Measurements from ENCODE around the gene HEXD.

DNA sequence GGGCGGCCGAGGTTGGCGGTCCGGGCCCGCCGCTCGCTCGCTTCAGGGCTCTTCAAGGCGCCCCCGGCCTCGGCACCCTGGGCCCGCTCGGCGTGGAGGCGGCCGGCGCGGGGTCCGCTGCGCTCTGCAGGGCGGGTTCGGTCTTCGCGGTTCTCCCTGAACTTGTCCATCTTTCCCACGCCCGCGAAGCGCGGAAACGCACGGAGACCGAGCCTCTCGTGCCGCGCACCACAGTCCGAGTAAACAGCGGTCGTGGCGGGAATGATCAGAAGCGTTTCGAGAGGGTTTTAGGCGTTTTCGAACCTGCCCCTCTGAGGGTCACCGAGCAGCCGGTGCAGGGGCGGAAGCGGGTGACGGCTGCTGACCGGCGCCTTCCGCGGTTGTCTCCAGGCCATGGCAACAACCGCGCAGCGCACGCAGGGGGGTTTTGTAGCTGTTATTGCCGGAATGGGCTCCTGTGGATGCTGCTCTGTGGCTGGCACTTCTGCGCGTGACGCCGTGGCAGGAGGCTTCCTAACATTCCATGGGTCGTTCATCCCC lies 40.8 kb downstream of the HEXD start:
- TF ChIP-seq, protein P1, sequence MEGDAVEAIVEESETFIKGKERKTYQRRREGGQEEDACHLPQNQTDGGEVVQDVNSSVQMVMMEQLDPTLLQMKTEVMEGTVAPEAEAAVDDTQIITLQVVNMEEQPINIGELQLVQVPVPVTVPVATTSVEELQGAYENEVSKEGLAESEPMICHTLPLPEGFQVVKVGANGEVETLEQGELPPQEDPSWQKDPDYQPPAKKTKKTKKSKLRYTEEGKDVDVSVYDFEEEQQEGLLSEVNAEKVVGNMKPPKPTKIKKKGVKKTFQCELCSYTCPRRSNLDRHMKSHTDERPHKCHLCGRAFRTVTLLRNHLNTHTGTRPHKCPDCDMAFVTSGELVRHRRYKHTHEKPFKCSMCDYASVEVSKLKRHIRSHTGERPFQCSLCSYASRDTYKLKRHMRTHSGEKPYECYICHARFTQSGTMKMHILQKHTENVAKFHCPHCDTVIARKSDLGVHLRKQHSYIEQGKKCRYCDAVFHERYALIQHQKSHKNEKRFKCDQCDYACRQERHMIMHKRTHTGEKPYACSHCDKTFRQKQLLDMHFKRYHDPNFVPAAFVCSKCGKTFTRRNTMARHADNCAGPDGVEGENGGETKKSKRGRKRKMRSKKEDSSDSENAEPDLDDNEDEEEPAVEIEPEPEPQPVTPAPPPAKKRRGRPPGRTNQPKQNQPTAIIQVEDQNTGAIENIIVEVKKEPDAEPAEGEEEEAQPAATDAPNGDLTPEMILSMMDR (conservative IDR thresholded peaks at IDR 0.05 in 1 of 2, IDR thresholded peaks at IDR 0.05 in 1 of 2; ENCODE audit: low read depth in 1 of 2, low read length in 2 of 2): no peak
- TF ChIP-seq EZH2 (IDR thresholded peaks at IDR 0.05; ENCODE audit: low read length, missing control alignments): no peak

Data from fibroblast of lung (primary cell).